GM21786 (cell line): Measurements from ENCODE around the gene GJA4.
"Not testable (repeated sequence)": the region's sequence is repeated elsewhere in the genome, so short reads cannot be mapped to it uniquely, and the experiment has no call there.

Experiments
- ATAC-seq: cut with Tn5 transposase; IDR thresholded peaks from one replicate; pipeline ENCODE4 v1.9.1; 2021; ENCODE audit not compliant: unreplicated experiment

Gene GJA4

GRCh38 chr1:34787461-34788420, 5.1 kb upstream of the GJA4 start:
- ATAC-seq: no peak

GRCh38 chr1:34790985-34791384, 1.8 kb upstream of the GJA4 start:
- ATAC-seq: no peak

- ATAC-seq: no peak
Observed at GRCh38 chr1:34792424-34792823, 375 bp upstream of the GJA4 start.

DNA sequence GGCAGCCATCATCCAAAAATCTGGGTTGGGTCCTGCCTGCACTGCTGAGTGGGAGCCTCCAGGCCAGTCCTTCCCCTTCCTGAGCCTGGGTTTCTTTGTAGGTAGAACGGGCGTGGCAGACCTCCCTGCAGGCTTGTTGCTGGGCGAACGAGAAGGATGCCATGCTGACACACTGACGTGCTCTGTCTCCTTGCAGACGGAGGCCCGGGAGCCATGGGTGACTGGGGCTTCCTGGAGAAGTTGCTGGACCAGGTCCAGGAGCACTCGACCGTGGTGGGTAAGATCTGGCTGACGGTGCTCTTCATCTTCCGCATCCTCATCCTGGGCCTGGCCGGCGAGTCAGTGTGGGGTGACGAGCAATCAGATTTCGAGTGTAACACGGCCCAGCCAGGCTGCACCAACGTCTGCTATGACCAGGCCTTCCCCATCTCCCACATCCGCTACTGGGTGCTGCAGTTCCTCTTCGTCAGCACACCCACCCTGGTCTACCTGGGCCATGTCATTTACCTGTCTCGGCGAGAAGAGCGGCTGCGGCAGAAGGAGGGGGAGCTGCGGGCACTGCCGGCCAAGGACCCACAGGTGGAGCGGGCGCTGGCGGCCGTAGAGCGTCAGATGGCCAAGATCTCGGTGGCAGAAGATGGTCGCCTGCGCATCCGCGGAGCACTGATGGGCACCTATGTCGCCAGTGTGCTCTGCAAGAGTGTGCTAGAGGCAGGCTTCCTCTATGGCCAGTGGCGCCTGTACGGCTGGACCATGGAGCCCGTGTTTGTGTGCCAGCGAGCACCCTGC, 1.4 kb downstream of the GJA4 start:
- ATAC-seq: no peak

GRCh38 chr1:34794790-34795180, 2.0 kb downstream of the GJA4 start:
- ATAC-seq: no peak

- no peak for ATAC-seq
Observed at GRCh38 chr1:34795916-34796315, 3.1 kb downstream of the GJA4 start.

- no peak for ATAC-seq
Observed at GRCh38 chr1:34796990-34797389, 4.2 kb downstream of the GJA4 start.

GRCh38 chr1:34800214-34800613, 7.4 kb downstream of the GJA4 start:
- ATAC-seq: no peak

- ATAC-seq: no peak
Observed at GRCh38 chr1:34803770-34804169, 11.0 kb downstream of the GJA4 start.

DNA sequence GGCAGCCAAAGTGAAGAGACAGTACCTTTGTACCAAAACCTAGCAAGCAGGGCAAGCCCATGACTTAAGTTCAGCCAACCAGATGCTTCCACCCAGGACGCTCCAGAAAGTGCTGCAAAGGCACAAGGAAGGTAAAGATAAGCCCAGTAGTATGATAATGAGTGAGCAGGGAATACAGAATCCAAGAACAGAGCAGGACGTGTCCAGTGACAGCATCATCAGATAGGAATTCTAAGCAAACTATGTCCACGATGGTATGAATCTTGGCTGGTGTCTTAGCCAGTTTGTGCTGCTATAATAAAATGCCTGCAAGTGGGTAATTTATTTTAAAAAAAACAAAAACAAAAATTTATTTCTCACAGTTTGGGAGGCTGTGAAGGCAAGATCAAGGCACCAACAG, 13.6 kb downstream of the GJA4 start:
- ATAC-seq: no peak

- no peak for ATAC-seq
Observed at GRCh38 chr1:34808051-34808810, 15.4 kb downstream of the GJA4 start.

DNA sequence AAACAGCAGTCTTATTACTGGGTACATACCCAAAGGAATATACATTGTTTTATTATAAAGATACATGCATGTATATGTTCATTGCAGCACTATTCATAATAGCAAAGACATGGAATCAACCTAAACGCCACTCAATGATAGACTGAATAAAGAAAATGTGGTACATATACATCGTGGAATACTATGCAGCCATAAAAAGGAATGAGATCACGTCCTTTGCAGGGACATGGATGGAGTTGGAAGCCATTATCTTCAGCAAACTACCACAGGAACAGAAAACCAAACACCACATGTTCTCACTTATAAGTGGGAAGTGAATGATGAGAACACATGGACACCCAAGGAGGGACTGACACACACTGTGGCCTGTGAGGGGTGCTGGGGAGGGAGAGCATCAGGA, 18.0 kb downstream of the GJA4 start:
- not testable (repeated sequence) for ATAC-seq

- no peak for ATAC-seq
Observed at GRCh38 chr1:34816332-34816731, 23.5 kb downstream of the GJA4 start.

DNA sequence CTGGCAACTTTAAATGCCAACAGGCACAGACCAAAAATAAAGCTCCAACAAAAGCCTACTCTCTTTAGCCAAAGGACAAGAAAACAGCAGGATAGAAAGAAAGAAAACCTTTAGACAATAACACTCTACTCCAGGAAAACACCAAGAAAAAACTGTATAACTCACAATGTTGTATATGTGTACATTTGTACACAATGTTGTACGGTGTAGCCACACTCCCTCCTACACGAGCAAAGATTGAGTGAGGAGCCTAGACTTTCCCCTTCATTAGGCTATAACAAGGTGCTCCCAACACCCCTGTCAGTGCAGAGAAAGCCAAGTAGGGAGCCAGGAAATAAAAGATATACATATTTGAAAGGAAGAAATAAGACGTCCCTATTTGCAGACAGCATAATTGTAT, 24.0 kb downstream of the GJA4 start:
- no peak for ATAC-seq

DNA sequence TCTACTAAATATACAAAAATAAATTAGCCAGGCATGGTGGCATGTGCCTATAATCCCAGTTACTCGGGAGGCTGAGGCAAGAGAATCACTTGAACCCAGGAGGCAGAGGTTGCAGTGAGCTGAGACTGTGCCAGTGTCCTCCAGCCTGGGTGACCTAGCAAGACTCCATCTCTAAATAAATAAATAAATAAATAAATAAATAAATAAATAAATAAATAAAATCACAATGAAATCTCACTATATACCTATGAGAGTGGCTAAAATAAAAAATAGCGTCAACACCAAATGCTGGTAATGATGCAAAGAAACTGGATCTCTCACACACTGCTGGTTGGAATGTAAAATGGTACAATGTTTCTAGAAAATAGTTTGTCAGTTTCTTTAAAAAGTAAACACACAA, 26.1 kb downstream of the GJA4 start:
- ATAC-seq: not testable (repeated sequence)

DNA sequence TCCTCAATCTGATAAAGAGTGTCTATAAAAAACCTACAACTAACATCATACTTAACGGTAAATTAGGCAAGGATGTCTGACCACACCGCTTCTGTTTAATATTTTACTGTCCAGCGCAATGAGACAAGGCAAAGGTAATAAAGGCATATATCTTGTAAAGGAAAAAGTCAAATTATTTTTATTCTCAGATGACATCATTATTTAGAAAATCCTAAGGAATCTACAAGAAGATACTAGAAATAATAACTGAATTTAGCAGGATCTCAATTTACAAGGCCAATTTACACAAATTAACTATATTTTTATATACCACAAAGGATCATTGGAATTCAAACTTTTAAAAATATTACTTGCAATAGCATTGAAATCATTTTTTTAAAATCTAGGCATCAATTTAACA, 29.4 kb downstream of the GJA4 start:
- ATAC-seq: no peak

- no peak for ATAC-seq
Observed at GRCh38 chr1:34824817-34825454, 32.1 kb downstream of the GJA4 start.

DNA sequence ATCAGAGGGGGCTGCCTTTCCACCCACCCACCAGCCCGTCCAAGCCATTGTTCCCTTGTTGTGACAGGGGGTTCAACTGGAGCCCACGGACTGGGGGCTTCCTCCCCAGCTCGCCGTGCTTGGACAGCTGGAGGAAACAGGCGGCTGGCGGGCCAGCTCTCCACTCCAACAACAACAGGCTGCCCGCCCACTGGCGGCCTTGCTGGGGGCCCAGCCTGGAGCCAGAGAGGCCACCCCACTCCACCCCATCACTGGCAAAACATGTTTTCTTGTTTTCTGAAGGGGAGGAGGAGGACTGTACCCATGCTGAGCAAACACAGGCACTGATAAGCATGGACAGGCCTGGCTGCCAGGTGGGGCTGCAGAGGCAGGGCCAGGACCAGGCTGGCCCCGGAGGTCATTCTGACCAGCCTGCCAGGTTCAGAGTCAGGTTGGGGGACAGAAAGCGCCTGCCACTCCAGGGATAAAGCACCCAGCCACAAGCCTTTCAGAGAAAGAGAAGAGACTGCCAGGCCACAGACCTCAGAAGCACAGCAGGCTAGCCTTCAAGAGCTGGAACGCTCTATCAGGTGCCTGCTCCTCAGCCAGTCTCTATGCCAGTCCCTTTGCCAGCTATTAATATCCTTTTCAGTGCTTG, 32.8 kb downstream of the GJA4 start:
- no peak for ATAC-seq

GRCh38 chr1:34827341-34827941, 34.6 kb downstream of the GJA4 start:
- no peak for ATAC-seq

DNA sequence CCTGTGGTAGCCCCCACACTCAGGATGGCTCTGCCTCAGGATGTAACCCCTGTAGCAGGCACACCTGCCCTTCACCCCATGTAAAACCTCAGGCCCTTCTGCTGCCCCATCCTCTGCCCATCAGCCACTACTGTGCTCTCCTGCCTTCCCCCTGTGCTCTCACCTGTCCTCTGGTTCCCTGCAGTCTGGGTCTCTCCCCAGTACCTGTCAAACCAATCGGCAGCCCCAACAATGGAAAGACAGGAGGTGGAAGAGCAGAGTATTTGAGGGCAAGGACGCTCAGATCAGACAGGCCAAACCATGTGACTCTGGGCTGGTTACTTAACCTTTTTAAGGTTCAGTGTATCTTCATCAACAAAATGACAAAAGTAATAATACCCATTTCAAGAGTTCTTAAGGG, 35.8 kb downstream of the GJA4 start:
- ATAC-seq: no peak
